ENCODE data around the gene MTFR1L. TPM values are rescaled to one million over a fixed set of nuclear protein-coding genes. Genes with fewer than 3 reads are reported as not detected.

Gene MTFR1L
- total RNA-seq, 4 donors from 2014 or later: 91.1 to 107 (median 101) TPM

GRCh38 chr1:25809283-25809926, 10.3 kb upstream of the MTFR1L start:
- WGBS: 70% methylated on average over 13 of the region's 18 CpGs

GRCh38 chr1:25809929-25810328, 9.8 kb upstream of the MTFR1L start:
- no peaks in the 10 kb centered on the region for H3K9me3 ChIP-seq
- no peaks in the 10 kb centered on the region for H3K27me3 ChIP-seq
- peaks cover 33 to 96% (median 85%) of the 10 kb centered on the region in 4 donors for H3K36me3 ChIP-seq
- no peak overlapping the region for H3K4me3 ChIP-seq
- WGBS: 83% methylated on average over 7 of the region's 7 CpGs
- peak overlapping the region in 3 of 4 donors; percentile 17 to 46 (median 22) for H3K27ac ChIP-seq (replicated peaks in 1 of 4)
- no peak for DNase-seq (ENCODE audit: extremely low spot score)
- intact Hi-C loops (cut with DNase I): loop anchor here (5.0 to 10.0 kb wide), 2 partner anchors 203 to 565 kb away; partner anchors contain the start of gene RSRP1
- H3K4me1 ChIP-seq: peaks cover 42 to 50% (median 47%) of the 10 kb centered on the region in 4 donors
- TF ChIP-seq CTCF (IDR thresholded peaks at IDR 0.05) (no peak), EP300 (IDR thresholded peaks at IDR 0.05) (no peak), POLR2AphosphoS5 (IDR thresholded peaks at IDR 0.05) (no peak), POLR2A (IDR thresholded peaks at IDR 0.05; ENCODE audit: low read depth) (no peak)

More at GRCh38 chr1:25809283-25809926, 10.3 kb upstream of the MTFR1L start:
- TF ChIP-seq POLR2A (IDR thresholded peaks at IDR 0.05; ENCODE audit: low read depth): no peak
- no peak for TF ChIP-seq EP300 (IDR thresholded peaks at IDR 0.05)
- TF ChIP-seq POLR2AphosphoS5 (IDR thresholded peaks at IDR 0.05): no peak
- no peak for TF ChIP-seq CTCF (IDR thresholded peaks at IDR 0.05)
- no peak overlapping the region for H3K27ac ChIP-seq (replicated peaks in 1 of 4)
- peaks cover 47 to 56% (median 52%) of the 10 kb centered on the region in 4 donors for H3K4me1 ChIP-seq
- peaks cover 32 to 93% (median 80%) of the 10 kb centered on the region in 4 donors for H3K36me3 ChIP-seq
- no peaks in the 10 kb centered on the region for H3K9me3 ChIP-seq
- DNase-seq (ENCODE audit: extremely low spot score): no peak
- H3K27me3 ChIP-seq: no peaks in the 10 kb centered on the region
- intact Hi-C loops (cut with DNase I): loop anchor here (10.0 kb wide), 1 partner anchor 565 kb away; the partner anchor contains the start of gene RSRP1
- H3K4me3 ChIP-seq: no peak overlapping the region

GRCh38 chr1:25810341-25811299, 9.1 kb upstream of the MTFR1L start:
- intact Hi-C loops (cut with DNase I): loop anchor here (5.0 kb wide), 1 partner anchor 203 kb away; no protein-coding TSS in a partner anchor
- Histone ChIP-seq H3K27ac (replicated peaks in 1 of 4) (peak overlapping the region in 3 of 4 donors; percentile 17 to 46 (median 22)), H3K4me3 (no peak overlapping the region), H3K27me3 (no peaks in the 10 kb centered on the region), H3K36me3 (peaks cover 38 to 96% (median 88%) of the 10 kb centered on the region in 4 donors), H3K4me1 (peaks cover 35 to 43% (median 40%) of the 10 kb centered on the region in 4 donors), H3K9me3 (no peaks in the 10 kb centered on the region)
- WGBS: 33% methylated on average over 16 of the region's 21 CpGs
- TF ChIP-seq EP300 (IDR thresholded peaks at IDR 0.05) (no peak), POLR2A (IDR thresholded peaks at IDR 0.05; ENCODE audit: low read depth) (no peak), CTCF (IDR thresholded peaks at IDR 0.05) (peak; percentile 84 to 94 (median 90)), POLR2AphosphoS5 (IDR thresholded peaks at IDR 0.05) (peak in 1 of 2 donors; percentile 14)
- peak; percentile 92 for DNase-seq (ENCODE audit: extremely low spot score)

- TF ChIP-seq EP300 (IDR thresholded peaks at IDR 0.05): no peak
- TF ChIP-seq POLR2A (IDR thresholded peaks at IDR 0.05; ENCODE audit: low read depth): no peak
- no peak for TF ChIP-seq CTCF (IDR thresholded peaks at IDR 0.05)
- no peak for TF ChIP-seq POLR2AphosphoS5 (IDR thresholded peaks at IDR 0.05)
- Histone ChIP-seq H3K4me3 (no peak overlapping the region), H3K27ac (replicated peaks in 1 of 4) (no peak overlapping the region), H3K36me3 (peaks cover 43 to 96% (median 94%) of the 10 kb centered on the region in 4 donors), H3K4me1 (peaks cover 26 to 34% (median 31%) of the 10 kb centered on the region in 4 donors), H3K9me3 (no peaks in the 10 kb centered on the region), H3K27me3 (no peaks in the 10 kb centered on the region)
- no peak for DNase-seq (ENCODE audit: extremely low spot score)
- intact Hi-C loops (cut with DNase I): loop anchor here (5.0 kb wide), 1 partner anchor 204 kb away; no protein-coding TSS in a partner anchor
- WGBS: 79% methylated on average over 8 of the region's 13 CpGs
Observed at GRCh38 chr1:25811384-25812082, 8.2 kb upstream of the MTFR1L start.

Measured in esophagus muscularis mucosa (tissue), 4 donors.